ENCODE data around the gene TENT5C. TPM values are rescaled to one million over a fixed set of nuclear protein-coding genes. Genes with fewer than 3 reads are reported as not detected.
"Not testable (repeated sequence)": the region's sequence is repeated elsewhere in the genome, so short reads cannot be mapped to it uniquely, and the experiment has no call there.

Gene TENT5C
- total RNA-seq = 8.5 and 8.6 TPM in 2 replicates

GRCh38 chr1:117605774-117606648 is at the start of gene TENT5C:
Gene TENT5C, plus strand, starts transcription at chr1:117606048. Its CDS starts 16,821 bp downstream, at chr1:117622869.
- intact Hi-C loops (cut with micrococcal nuclease) = loop anchor here (1.0 to 10.0 kb wide), 10 partner anchors 50 to 1539 kb away; partner anchors contain the start of genes ATP1A1, GDAP2, MAN1A2 and TTF2

DNA sequence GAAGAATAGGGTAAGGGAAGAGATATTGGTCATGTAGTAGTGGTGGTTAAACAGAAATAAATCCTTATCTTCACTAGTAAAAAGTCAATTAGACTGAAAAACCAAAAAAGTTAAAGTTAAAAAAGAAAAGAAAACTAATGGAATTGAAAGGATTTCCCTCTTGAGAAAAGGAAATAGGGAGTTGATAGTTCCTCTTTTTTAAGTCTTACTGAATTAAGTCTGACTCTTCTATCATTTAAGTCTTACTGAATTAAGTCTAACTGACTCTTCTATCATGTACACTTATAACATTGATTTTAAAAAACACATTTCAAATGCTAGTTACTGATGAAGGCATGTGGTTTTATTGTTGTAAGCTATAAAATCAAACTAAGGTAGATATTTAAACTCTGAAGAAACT is 49.5 kb upstream of the TENT5C start:
- intact Hi-C loops (cut with micrococcal nuclease) = no loop called here

- intact Hi-C loops (cut with micrococcal nuclease) = no loop called here
Observed at GRCh38 chr1:117556976-117557375, 48.9 kb upstream of the TENT5C start.

- intact Hi-C loops (cut with micrococcal nuclease) = not testable (repeated sequence)
Observed at GRCh38 chr1:117558451-117558850, 47.4 kb upstream of the TENT5C start.

- intact Hi-C loops (cut with micrococcal nuclease) = no loop called here
Observed at GRCh38 chr1:117559139-117559538, 46.7 kb upstream of the TENT5C start.

DNA sequence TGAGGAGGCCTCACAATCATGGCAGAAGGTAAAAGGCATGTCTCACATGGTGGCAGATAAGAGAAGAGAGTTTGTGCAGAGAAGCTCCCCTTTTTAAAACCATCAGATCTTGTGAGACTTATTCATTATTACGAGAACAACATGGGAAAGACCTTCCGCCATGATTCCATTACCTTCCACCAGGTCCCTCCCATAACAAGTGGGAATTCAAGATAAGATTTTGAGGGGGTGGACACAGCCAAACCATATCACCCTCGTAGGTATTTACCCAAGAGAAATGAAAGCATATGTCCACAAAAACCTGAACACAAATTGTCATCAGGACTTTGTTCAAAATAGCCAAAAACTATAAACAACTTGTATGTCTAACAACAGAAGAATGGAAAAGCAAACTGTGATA is 45.9 kb upstream of the TENT5C start:
- intact Hi-C loops (cut with micrococcal nuclease) = no loop called here

DNA sequence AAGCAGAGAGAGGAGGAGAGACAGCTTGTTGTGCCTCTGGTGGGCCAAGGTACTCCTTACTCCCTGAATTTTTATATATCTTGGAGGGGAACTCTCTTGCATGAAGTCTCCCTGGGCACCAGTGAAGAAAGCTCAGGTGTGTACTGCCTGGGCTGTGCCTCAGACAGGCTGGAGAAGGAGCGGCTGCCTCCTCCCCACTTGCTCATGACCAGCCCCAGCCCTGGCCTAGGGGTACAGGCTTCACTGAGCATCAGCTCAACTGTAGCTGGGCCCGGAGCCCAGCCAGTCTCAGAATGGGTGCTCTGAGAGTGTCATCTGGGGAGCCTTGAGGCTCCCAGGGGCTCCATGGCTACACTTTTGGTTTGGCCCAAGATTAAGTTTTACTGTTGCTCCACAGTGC is 44.8 kb upstream of the TENT5C start:
- intact Hi-C loops (cut with micrococcal nuclease) = no loop called here

DNA sequence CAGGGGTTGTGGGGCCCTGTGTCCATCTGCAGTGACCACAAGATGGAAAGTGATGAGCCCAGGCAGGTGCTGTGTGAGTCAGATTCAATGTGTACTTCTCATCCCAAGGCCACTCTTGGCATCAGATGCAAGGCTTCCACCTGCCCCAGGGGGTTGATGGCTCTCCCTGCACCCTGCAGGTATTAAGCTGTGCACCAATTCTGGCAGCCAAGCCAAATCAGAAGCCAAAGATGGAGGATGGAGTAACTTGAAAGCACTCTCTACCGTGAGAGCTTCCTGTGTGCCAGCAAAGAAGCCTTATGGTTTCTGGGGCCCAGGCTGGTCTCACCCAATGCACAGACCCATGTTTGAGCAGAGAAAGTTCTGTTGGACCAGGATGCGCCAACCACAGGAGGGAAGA is 44.3 kb upstream of the TENT5C start:
- intact Hi-C loops (cut with micrococcal nuclease) = no loop called here

- intact Hi-C loops (cut with micrococcal nuclease) = no loop called here
Observed at GRCh38 chr1:117562581-117563491, 43.0 kb upstream of the TENT5C start.

GRCh38 chr1:117563492-117563875 is 42.4 kb upstream of the TENT5C start:
- intact Hi-C loops (cut with micrococcal nuclease) = no loop called here

DNA sequence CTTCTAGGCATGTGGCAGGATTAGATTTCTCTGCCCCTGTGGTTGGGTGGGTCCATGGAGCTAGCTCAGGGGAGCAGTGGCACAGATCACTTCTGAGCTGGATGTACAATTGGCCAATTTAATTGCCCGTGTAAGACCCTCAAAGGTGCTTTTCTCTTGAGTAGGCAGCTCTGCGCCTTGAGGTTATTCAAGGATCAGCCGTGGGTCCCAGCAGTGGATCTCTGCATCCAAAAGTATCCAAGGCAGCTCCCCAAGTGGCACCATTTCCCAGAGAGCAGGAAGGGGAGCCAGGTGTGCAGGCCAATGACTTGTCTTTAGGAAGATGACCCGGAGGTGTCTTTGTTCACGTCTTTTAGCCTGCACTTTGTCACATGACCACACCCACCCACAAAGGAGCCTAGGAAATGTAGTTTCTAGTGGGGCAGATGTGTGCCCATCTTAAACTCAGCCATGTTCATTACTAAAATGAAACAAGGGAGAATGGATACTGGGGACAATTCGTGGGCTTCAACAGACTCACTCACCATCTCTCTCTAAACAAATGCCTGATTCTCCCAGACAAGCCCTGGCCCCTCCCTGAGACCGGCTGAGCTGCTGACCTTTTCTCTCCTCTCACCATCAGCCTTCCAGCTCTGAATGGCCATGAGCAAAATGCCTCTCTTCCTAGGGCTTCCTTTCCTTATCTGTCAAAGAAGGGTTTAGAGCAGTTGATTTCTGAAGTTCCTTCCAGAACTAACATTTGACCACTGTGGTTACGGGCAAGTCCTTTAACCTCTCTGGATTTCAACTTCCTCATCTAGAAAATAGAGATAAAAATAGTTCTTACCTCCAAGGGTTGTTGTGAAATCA is 41.4 kb upstream of the TENT5C start:
- intact Hi-C loops (cut with micrococcal nuclease) = no loop called here

- intact Hi-C loops (cut with micrococcal nuclease) = no loop called here
Observed at GRCh38 chr1:117565076-117565556, 40.7 kb upstream of the TENT5C start.

- intact Hi-C loops (cut with micrococcal nuclease) = no loop called here
Observed at GRCh38 chr1:117565745-117566455, 39.9 kb upstream of the TENT5C start.

DNA sequence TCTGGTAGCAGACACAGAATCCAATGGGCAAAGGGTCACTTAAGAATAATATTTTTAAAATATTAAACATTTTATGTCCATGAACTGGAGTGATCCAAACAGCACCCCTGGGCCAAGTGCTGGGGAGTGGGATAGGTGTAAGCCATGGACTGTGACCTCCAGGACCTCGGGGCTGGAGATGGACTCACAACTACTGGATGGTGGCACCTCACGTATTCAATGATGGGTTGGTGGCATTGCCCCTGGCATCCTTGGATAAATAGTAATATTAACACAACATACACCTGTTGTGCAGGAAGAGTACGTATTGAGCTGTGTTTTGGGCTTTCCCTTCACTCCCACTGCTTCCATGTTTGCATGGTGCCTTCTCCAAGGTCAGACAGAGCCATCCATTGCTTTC is 39.3 kb upstream of the TENT5C start:
- intact Hi-C loops (cut with micrococcal nuclease) = no loop called here

- intact Hi-C loops (cut with micrococcal nuclease) = no loop called here
Observed at GRCh38 chr1:117567435-117567834, 38.4 kb upstream of the TENT5C start.

- intact Hi-C loops (cut with micrococcal nuclease) = no loop called here
Observed at GRCh38 chr1:117567976-117568375, 37.9 kb upstream of the TENT5C start.

GRCh38 chr1:117568999-117569398 is 36.8 kb upstream of the TENT5C start:
- intact Hi-C loops (cut with micrococcal nuclease) = no loop called here

DNA sequence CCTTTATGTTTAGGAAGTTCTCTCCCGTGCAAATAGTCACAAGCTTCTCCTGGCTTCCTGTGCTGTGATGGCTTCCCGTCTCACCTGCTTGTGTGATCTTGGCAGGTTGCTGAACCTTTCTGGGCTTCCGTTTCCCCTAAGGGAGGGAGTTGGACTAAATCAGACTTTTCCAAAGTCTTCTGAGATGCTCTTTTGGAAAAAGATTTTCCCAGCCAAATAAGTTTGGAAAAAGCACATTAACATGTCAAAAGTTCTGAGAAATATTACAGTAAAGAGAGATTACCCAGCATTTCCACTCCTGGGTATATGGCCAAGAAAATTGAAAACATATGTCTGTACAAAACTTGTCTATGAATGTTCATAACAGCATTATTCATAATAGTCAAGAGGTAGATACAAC is 36.0 kb upstream of the TENT5C start:
- intact Hi-C loops (cut with micrococcal nuclease) = no loop called here

DNA sequence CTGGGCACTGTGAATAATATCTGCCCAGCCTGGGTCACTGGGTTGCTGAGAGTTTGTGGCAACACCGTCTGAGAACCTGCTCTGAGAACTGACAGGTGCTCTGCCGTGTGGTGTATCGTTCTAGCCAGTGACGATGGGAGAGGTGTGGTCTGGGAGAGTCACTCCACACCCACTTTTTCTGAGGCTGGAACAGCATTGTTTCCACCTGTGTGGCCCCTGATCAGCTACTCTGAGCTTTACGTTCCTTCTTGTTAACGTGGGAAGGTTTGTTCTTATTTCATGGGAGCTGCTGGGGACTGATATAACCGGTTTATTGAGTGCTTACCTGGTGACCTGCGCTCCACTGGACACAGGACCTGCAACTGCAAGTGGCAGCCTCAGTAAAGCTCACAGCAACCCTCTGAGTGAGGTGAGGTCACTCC is 34.8 kb upstream of the TENT5C start:
- intact Hi-C loops (cut with micrococcal nuclease) = no loop called here

GRCh38 chr1:117571496-117571895 is 34.4 kb upstream of the TENT5C start:
- intact Hi-C loops (cut with micrococcal nuclease) = no loop called here

All from T-helper 2 cell treated with Interferon-gamma antibody and Interleukin-4, amounts not matched to agents 100 ng/mL and 5 ng/mL, for 36 hours (primary cell).